CD4-positive, alpha-beta T cell (primary cell): Measurements from ENCODE around the gene NOL8. TPM values are rescaled to one million over a fixed set of nuclear protein-coding genes. Genes with fewer than 3 reads are reported as not detected.

Experiments
- ATAC-seq: fragments of 200-7000 bp; cut with Tn5 transposase; one replicate; pipeline ENCODE4 v1.10.0; 2022; ENCODE audit warnings: mild to moderate bottlenecking; ENCODE audit not compliant: poor library complexity
- CTCF ChIA-PET: fragments of 350-600 bp; sonication (Branson Sonifier 250); formaldehyde crosslinking; loops from one replicate; lab custom pipeline; 2021; ENCODE audit warnings: antibody characterized with exemption, inconsistent platforms; lab: Charles Lee
- POLR2A ChIA-PET: fragments of 350-600 bp; sonication (Branson Sonifier 250); formaldehyde crosslinking; loops from one replicate; lab custom pipeline; 2021; ENCODE audit warnings: antibody characterized with exemption, inconsistent platforms; lab: Charles Lee
- DNase-seq, 14 experiments: peaks; one replicate each; pipeline ENCODE4 v3.0.0-alpha.2; 2013 to 2020; ENCODE audit warnings: mixed read lengths in 2 of 14
- H3K27ac ChIP-seq, 2 donors: one replicate each; pipeline versions ENCODE4 v1.5.1 to v1.7.0; 2013; ENCODE audit warnings: low read length in 2 of 2, low read depth in 1 of 2, mild to moderate bottlenecking in 1 of 2
- H3K27me3 ChIP-seq, 2 experiments: 1 replicate in 1 of 2; 2 replicates in 1 of 2; pipeline versions ENCODE4 v1.6.1 to v1.7.0; 2013; ENCODE audit warnings: low read length in 2 of 2, control low read depth in 1 of 2, mild to moderate bottlenecking in 1 of 2, moderate library complexity in 1 of 2; ENCODE audit not compliant: insufficient read depth in 2 of 2, control insufficient read depth in 1 of 2
- H3K36me3 ChIP-seq: one replicate; pipeline ENCODE4 v1.6.1; 2013; ENCODE audit warnings: low read length, control low read depth; ENCODE audit not compliant: insufficient read depth
- H3K4me1 ChIP-seq: one replicate; pipeline ENCODE4 v1.6.1; 2013; ENCODE audit warnings: low read length, control low read depth; ENCODE audit not compliant: insufficient read depth
- H3K4me3 ChIP-seq: one replicate; pipeline ENCODE4 v1.5.1; 2013; ENCODE audit warnings: mild to moderate bottlenecking, low read length, moderate library complexity
- H3K9me3 ChIP-seq, 2 experiments: 1 replicate in 1 of 2; 2 replicates in 1 of 2; pipeline versions ENCODE4 v1.6.1 to v1.7.0; 2013; ENCODE audit warnings: low read length in 2 of 2, mild to moderate bottlenecking in 2 of 2, control low read depth in 1 of 2, moderate library complexity in 1 of 2; ENCODE audit not compliant: control insufficient read depth in 1 of 2, insufficient read depth in 1 of 2
- H3K27ac Mint-ChIP-seq: one replicate; pipeline ENCODE4 v1.8.0; 2020; ENCODE audit warnings: mixed read lengths
- H3K27me3 Mint-ChIP-seq: one replicate; pipeline ENCODE4 v1.8.0; 2021; ENCODE audit warnings: mixed read lengths
- H3K36me3 Mint-ChIP-seq: one replicate; pipeline ENCODE4 v1.8.0; 2021; ENCODE audit warnings: low read depth, mixed read lengths
- H3K4me1 Mint-ChIP-seq: one replicate; pipeline ENCODE4 v1.8.0; 2021; ENCODE audit warnings: low read depth, mixed read lengths
- H3K4me3 Mint-ChIP-seq: one replicate; pipeline ENCODE4 v1.8.0; 2020; ENCODE audit warnings: mild to moderate bottlenecking, mixed read lengths
- H3K9me3 Mint-ChIP-seq: one replicate; pipeline ENCODE4 v1.8.0; 2020; ENCODE audit warnings: mixed read lengths
- CTCF ChIP-seq: fragments of 200-600 bp; IDR thresholded peaks from one replicate; pipeline ENCODE4 v1.8.0; 2022; ENCODE audit warnings: antibody characterized with exemption, mild to moderate bottlenecking
- intact Hi-C, 2 experiments: fragments of 100-400 bp; cut with DNase I in 1 of 2; cut with micrococcal nuclease in 1 of 2; formaldehyde crosslinking; loops; one replicate each; pipeline versions ENCODE4 v1.15.1 to v1.9.0; 2023 to 2025; cut with DNase I, micrococcal nuclease
- total RNA-seq, 174 experiments: library from RNA in 2 of 174; stranded (reverse) in 2 of 174; gene quantifications; one replicate each; pipeline ENCODE4 v1.2.3 and lab custom pipeline; 2021 to 2026

The NOL8 gene
- total RNA-seq, 2 experiments from 2014 or later = 55.9 to 65.7 TPM

GRCh38 chr9:92332577-92333281 lies 7.6 kb upstream of the NOL8 start:
- H3K36me3 ChIP-seq = peaks cover 2% of the 10 kb centered on the region
- TF ChIP-seq CTCF = no peak
- ATAC-seq = no peak
- Mint-ChIP-seq H3K4me1 (no peaks in the 10 kb centered on the region), H3K27me3 (no peaks in the 10 kb centered on the region), H3K4me3 (no peak overlapping the region), H3K27ac (no peak overlapping the region), H3K36me3 (peaks cover 27% of the 10 kb centered on the region), H3K9me3 (no peaks in the 10 kb centered on the region)
- no peak overlapping the region for H3K4me3 ChIP-seq
- H3K9me3 ChIP-seq = no peaks in the 10 kb centered on the region
- intact Hi-C loops = no loop called here
- DNase-seq = no peak
- CTCF ChIA-PET = interaction anchor here (0.9 kb wide), 1 partner anchor 31 kb away, joined by 3 read pairs; no protein-coding TSS in a partner anchor
- no peaks in the 10 kb centered on the region for H3K4me1 ChIP-seq
- no peaks in the 10 kb centered on the region for H3K27me3 ChIP-seq
- POLR2A ChIA-PET = no interaction called here
- no peak overlapping the region for H3K27ac ChIP-seq

GRCh38 chr9:92328225-92328624 lies 3.1 kb upstream of the NOL8 start:
- Histone ChIP-seq H3K27me3 (no peaks in the 10 kb centered on the region), H3K9me3 (no peaks in the 10 kb centered on the region), H3K4me1 (peaks cover 13% of the 10 kb centered on the region), H3K27ac (no peak overlapping the region), H3K36me3 (no peaks in the 10 kb centered on the region), H3K4me3 (no peak overlapping the region)
- H3K36me3 Mint-ChIP-seq = peaks cover 31% of the 10 kb centered on the region
- no peaks in the 10 kb centered on the region for H3K9me3 Mint-ChIP-seq
- peak in 1 of 14 experiments; percentile 5 for DNase-seq
- ChIA-PET CTCF (no interaction called here), POLR2A (no interaction called here)
- no peaks in the 10 kb centered on the region for H3K27me3 Mint-ChIP-seq
- ATAC-seq = no peak
- H3K27ac Mint-ChIP-seq = no peak overlapping the region
- peak overlapping the region; percentile 96 for H3K4me3 Mint-ChIP-seq
- no peak for TF ChIP-seq CTCF
- H3K4me1 Mint-ChIP-seq = peaks cover 33% of the 10 kb centered on the region
- intact Hi-C loops = loop anchor here (5.0 to 10.0 kb wide), 7 partner anchors 109 to 1929 kb away; partner anchors contain the start of genes BICD2 (in 1 of the 2), IPPK (in 1 of the 2), PHF2 (in 1 of the 2) and SPTLC1 (in 1 of the 2)

GRCh38 chr9:92327283-92327850 lies 2.2 kb upstream of the NOL8 start:
- no peak for ATAC-seq
- intact Hi-C loops = loop anchor here (5.0 to 10.0 kb wide), 7 partner anchors 110 to 1930 kb away; partner anchors contain the start of genes BICD2 (in 1 of the 2), IPPK (in 1 of the 2), PHF2 (in 1 of the 2) and SPTLC1 (in 1 of the 2)
- CTCF ChIA-PET = no interaction called here
- Histone ChIP-seq H3K36me3 (peaks cover 9% of the 10 kb centered on the region), H3K4me1 (peaks cover 13% of the 10 kb centered on the region), H3K27me3 (no peaks in the 10 kb centered on the region), H3K27ac (no peak overlapping the region), H3K4me3 (no peak overlapping the region), H3K9me3 (no peaks in the 10 kb centered on the region)
- DNase-seq = no peak
- H3K27me3 Mint-ChIP-seq = no peaks in the 10 kb centered on the region
- H3K9me3 Mint-ChIP-seq = no peaks in the 10 kb centered on the region
- no peak for TF ChIP-seq CTCF
- no peak overlapping the region for H3K27ac Mint-ChIP-seq
- POLR2A ChIA-PET = no interaction called here
- H3K4me1 Mint-ChIP-seq = peaks cover 40% of the 10 kb centered on the region
- peaks cover 34% of the 10 kb centered on the region for H3K36me3 Mint-ChIP-seq
- peak overlapping the region; percentile 96 for H3K4me3 Mint-ChIP-seq
